Transverse colon (tissue), 4 donors: ENCODE data around the gene GPR32. TPM values are rescaled to one million over a fixed set of nuclear protein-coding genes. Genes with fewer than 3 reads are reported as not detected.

Experiments used
- DNase-seq: peaks from one replicate; pipeline ENCODE4 v3.0.0-alpha.2; 2019
- H3K27ac ChIP-seq, 4 donors: fragments of 200-600 bp; sonication (generic); 2 replicates each; pipeline ENCODE4 v1.5.1; 2016 to 2018; ENCODE audit warnings: inconsistent platforms in 4 of 4
- H3K27me3 ChIP-seq: fragments of 200-600 bp; sonication (generic); 2 replicates; pipeline ENCODE4 v1.5.1; 2017; ENCODE audit warnings: inconsistent platforms
- H3K36me3 ChIP-seq, 4 donors: fragments of 200-600 bp; sonication (generic); 2 replicates each; pipeline ENCODE4 v1.5.1; 2017 to 2019; ENCODE audit warnings: inconsistent platforms in 4 of 4
- H3K4me1 ChIP-seq, 4 donors: fragments of 200-600 bp; sonication (generic); 2 replicates each; pipeline ENCODE4 v1.5.1; 2017 to 2020; ENCODE audit warnings: inconsistent platforms in 4 of 4
- H3K4me3 ChIP-seq, 4 donors: fragments of 200-600 bp; sonication (generic); 1 replicate in 1 of 4; 2 replicates in 3 of 4; pipeline versions ENCODE4 v1.5.1 to v1.6.1; 2017 to 2019; ENCODE audit warnings: inconsistent platforms in 4 of 4
- H3K9me3 ChIP-seq, 2 donors: fragments of 200-600 bp; sonication (generic); 2 replicates each; pipeline ENCODE4 v1.5.1; 2017 to 2019; ENCODE audit warnings: inconsistent platforms in 2 of 2
- CTCF ChIP-seq, 5 experiments: fragments of 200-600 bp in 3 of 5; fragments of 450-650 bp in 2 of 5; sonication (generic) in 3 of 5; IDR thresholded peaks; 1 replicate in 2 of 5; 2 replicates in 3 of 5; pipeline ENCODE4 v1.5.1; 2016 to 2017; ENCODE audit warnings: antibody characterized with exemption in 5 of 5, inconsistent platforms in 3 of 5, mild to moderate bottlenecking in 2 of 5, moderate library complexity in 1 of 5
- EP300 ChIP-seq: sonication (generic); formaldehyde crosslinking; IDR thresholded peaks from one replicate; pipeline ENCODE4 v1.6.1; 2017; ENCODE audit warnings: antibody characterized with exemption, low read depth
- POLR2A ChIP-seq: fragments of 450-650 bp; IDR thresholded peaks from one replicate; pipeline ENCODE4 v1.6.1; 2016; ENCODE audit warnings: antibody characterized with exemption, mild to moderate bottlenecking, moderate library complexity
- POLR2AphosphoS5 ChIP-seq, 3 donors: sonication (generic); formaldehyde crosslinking; IDR thresholded peaks; one replicate each; pipeline ENCODE4 v1.6.1; 2016; ENCODE audit warnings: antibody characterized with exemption in 3 of 3
- WGBS, 2 donors: methylation state at CpG; one replicate each; pipeline ENCODE4 v1.1.5; 2018; ENCODE audit warnings: low coverage in 1 of 2; 5-methylcytosine and 5-hydroxymethylcytosine counted together
- in situ Hi-C, 4 donors: fragments of 200-750 bp; cut with MboI; loops; one replicate each; pipeline versions ENCODE4 v1.15.0 to v1.15.1; 2017; ENCODE audit warnings: low sequenced_read_pairs in 3 of 4, low pct_ligation_motif_present in 1 of 4, low pct_unique_long_range_greater_than_20kb in 1 of 4
- intact Hi-C: fragments of 100-400 bp; cut with DNase I; formaldehyde crosslinking; loops from one replicate; pipeline ENCODE4 v1.15.1; 2023; ENCODE audit warnings: low total_unique reads
- total RNA-seq, 4 donors: library from RNA; depleted of rRNA; stranded (reverse); fragments of >200 nt; gene quantifications; one replicate each; pipeline ENCODE4 v1.1.0, GENCODE V29; 2016

Gene GPR32
- total RNA-seq, 4 donors from 2014 or later = not detected

- Histone ChIP-seq H3K9me3 (no peaks in the 10 kb centered on the region), H3K4me1 (no peaks in the 10 kb centered on the region), H3K27me3 (peaks cover 51% of the 10 kb centered on the region), H3K27ac (no peak overlapping the region), H3K4me3 (no peak overlapping the region), H3K36me3 (no peaks in the 10 kb centered on the region)
- TF ChIP-seq POLR2AphosphoS5 (IDR thresholded peaks at IDR 0.05) = no peak
- no peak for TF ChIP-seq POLR2A
- TF ChIP-seq CTCF (IDR thresholded peaks at IDR 0.05) = no peak
- no peak for TF ChIP-seq EP300
- 51 to 62% methylated on average over 3 to 7 of the region's 7 CpGs for WGBS, 2 donors
- intact Hi-C loops (no loop called here), in situ Hi-C loops (no loop called here)
- DNase-seq = no peak
These were observed 34.4 kb upstream of the GPR32 start for GRCh38 chr19:50735869-50736268.

GRCh38 chr19:50736338-50736737, 33.9 kb upstream of the GPR32 start:
- H3K27ac ChIP-seq = no peak overlapping the region
- H3K4me3 ChIP-seq = no peak overlapping the region
- no peaks in the 10 kb centered on the region for H3K4me1 ChIP-seq
- peaks cover 55% of the 10 kb centered on the region for H3K27me3 ChIP-seq
- no peak for TF ChIP-seq EP300
- DNase-seq = no peak
- WGBS, 2 donors = 55 to 60% methylated on average over 5 of the region's 5 CpGs
- intact Hi-C loops (no loop called here), in situ Hi-C loops (no loop called here)
- no peaks in the 10 kb centered on the region for H3K36me3 ChIP-seq
- H3K9me3 ChIP-seq = no peaks in the 10 kb centered on the region

- Histone ChIP-seq H3K4me1 (no peaks in the 10 kb centered on the region), H3K36me3 (no peaks in the 10 kb centered on the region), H3K9me3 (no peaks in the 10 kb centered on the region), H3K27me3 (peaks cover 62% of the 10 kb centered on the region), H3K4me3 (no peak overlapping the region), H3K27ac (no peak overlapping the region)
- in situ Hi-C loops = no loop called here
- WGBS, 2 donors = 76 to 87% methylated on average over 12 to 23 of the region's 23 CpGs
- no peak for TF ChIP-seq EP300
- TF ChIP-seq CTCF (IDR thresholded peaks at IDR 0.05) = no peak
- no peak for DNase-seq
- intact Hi-C loops = no loop called here
These were observed 30.9 kb upstream of the GPR32 start for GRCh38 chr19:50739132-50739913.

- no peak for DNase-seq
- Histone ChIP-seq H3K36me3 (no peaks in the 10 kb centered on the region), H3K9me3 (no peaks in the 10 kb centered on the region), H3K4me1 (no peaks in the 10 kb centered on the region), H3K4me3 (no peak overlapping the region), H3K27me3 (peaks cover 60% of the 10 kb centered on the region), H3K27ac (no peak overlapping the region)
- 59 to 68% methylated on average over 6 to 11 of the region's 11 CpGs for WGBS, 2 donors
- TF ChIP-seq POLR2AphosphoS5 (IDR thresholded peaks at IDR 0.05) = no peak
- no peak for TF ChIP-seq CTCF (IDR thresholded peaks at IDR 0.05)
- no peak for TF ChIP-seq POLR2A
- TF ChIP-seq EP300 = no peak
- intact Hi-C loops (no loop called here), in situ Hi-C loops (no loop called here)
These were observed 30.3 kb upstream of the GPR32 start for GRCh38 chr19:50739914-50740426.
